ENCODE results near the gene MECR. TPM values are rescaled to one million over a fixed set of nuclear protein-coding genes. Genes with fewer than 3 reads are reported as not detected.

Gene MECR
- 15.0 and 18.7 TPM in 2 replicates for total RNA-seq

GRCh38 chr1:29230553-29231378, at the start of gene MECR:
Gene MECR, minus strand, starts transcription at chr1:29230934. Its CDS starts 28 bp downstream, at chr1:29230906.
- peak; percentile 77 to 94 for DNase-seq (ENCODE audit: low read depth in 2 of 2)

- DNase-seq (ENCODE audit: low read depth in 2 of 2) = no peak
Observed at GRCh38 chr1:29279951-29280391, 49.2 kb upstream of the MECR start.

- DNase-seq (ENCODE audit: low read depth in 2 of 2) = no peak
Observed at GRCh38 chr1:29279406-29279805, 48.7 kb upstream of the MECR start.

- DNase-seq (ENCODE audit: low read depth in 2 of 2) = no peak
Observed at GRCh38 chr1:29278124-29278523, 47.4 kb upstream of the MECR start.

GRCh38 chr1:29275435-29275834, 44.7 kb upstream of the MECR start:
- DNase-seq (ENCODE audit: low read depth in 2 of 2) = no peak

- no peak for DNase-seq (ENCODE audit: low read depth in 2 of 2)
Observed at GRCh38 chr1:29272147-29272907, 41.6 kb upstream of the MECR start.

GRCh38 chr1:29271724-29272123, 41.0 kb upstream of the MECR start:
- DNase-seq (ENCODE audit: low read depth in 2 of 2) = no peak

- DNase-seq (ENCODE audit: low read depth in 2 of 2) = no peak
Observed at GRCh38 chr1:29270929-29271521, 40.3 kb upstream of the MECR start.

GRCh38 chr1:29269382-29269781, 38.6 kb upstream of the MECR start:
- DNase-seq (ENCODE audit: low read depth in 2 of 2) = no peak

GRCh38 chr1:29267321-29268070, 36.8 kb upstream of the MECR start:
- no peak for DNase-seq (ENCODE audit: low read depth in 2 of 2)

- no peak for DNase-seq (ENCODE audit: low read depth in 2 of 2)
Observed at GRCh38 chr1:29266912-29267311, 36.2 kb upstream of the MECR start.

GRCh38 chr1:29264773-29265389, 34.1 kb upstream of the MECR start:
- no peak for DNase-seq (ENCODE audit: low read depth in 2 of 2)

- DNase-seq (ENCODE audit: low read depth in 2 of 2) = no peak
Observed at GRCh38 chr1:29260531-29260930, 29.8 kb upstream of the MECR start.

- DNase-seq (ENCODE audit: low read depth in 2 of 2) = peak in 1 of 2 donors; percentile 30
Observed at GRCh38 chr1:29259802-29260441, 29.2 kb upstream of the MECR start.

- no peak for DNase-seq (ENCODE audit: low read depth in 2 of 2)
Observed at GRCh38 chr1:29258976-29259801, 28.5 kb upstream of the MECR start.

GRCh38 chr1:29258189-29258975, 27.6 kb upstream of the MECR start:
- DNase-seq (ENCODE audit: low read depth in 2 of 2) = no peak

- no peak for DNase-seq (ENCODE audit: low read depth in 2 of 2)
Observed at GRCh38 chr1:29256979-29257804, 26.5 kb upstream of the MECR start.

GRCh38 chr1:29256394-29256793, 25.7 kb upstream of the MECR start:
- no peak for DNase-seq (ENCODE audit: low read depth in 2 of 2)

Measured in dermis microvascular lymphatic vessel endothelial cell (primary cell).